ENCODE results near the gene MGST3.
A peak's percentile ranks its signal among the peaks of the same experiment; 100 is the strongest.
"Not testable (repeated sequence)": the region's sequence is repeated elsewhere in the genome, so short reads cannot be mapped to it uniquely, and the experiment has no call there.

Gene MGST3

GRCh38 chr1:165659581-165659895 lies 28.5 kb downstream of the MGST3 start:
- DNase-seq: no peak

GRCh38 chr1:165661703-165662102 lies 30.7 kb downstream of the MGST3 start:
- DNase-seq: no peak

GRCh38 chr1:165662186-165662585 lies 31.2 kb downstream of the MGST3 start:
- DNase-seq: no peak

DNA sequence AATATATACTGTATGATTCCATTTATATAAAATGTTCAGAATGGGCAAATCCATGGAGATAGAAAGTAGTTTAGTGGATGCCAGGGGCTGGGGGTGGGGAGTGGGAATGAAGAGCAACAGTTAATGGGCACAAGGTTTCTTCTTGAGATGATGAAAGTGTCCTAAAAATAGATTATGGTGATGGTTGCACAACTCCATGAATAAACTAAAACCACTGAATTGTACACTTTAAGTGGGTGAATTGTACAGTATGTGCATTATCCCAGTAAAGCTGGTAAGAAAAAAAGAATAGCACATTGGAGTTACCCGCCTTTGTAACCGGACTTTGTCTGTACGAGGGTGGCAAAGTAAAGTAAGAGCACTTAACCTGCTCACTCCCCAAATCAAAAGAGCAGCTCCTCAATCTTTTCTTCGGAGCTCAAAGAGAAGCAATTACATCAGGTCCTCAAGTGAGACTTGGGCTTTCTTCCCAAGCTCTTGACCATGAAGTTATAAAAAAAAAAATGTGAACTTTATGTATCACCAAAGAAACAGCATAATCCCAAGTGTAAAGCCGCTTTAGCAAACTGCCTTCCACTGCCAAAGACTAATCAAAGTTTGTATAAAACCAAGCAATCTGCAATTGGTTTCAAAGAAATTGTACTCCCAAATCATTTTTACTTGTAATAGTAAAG lies 35.3 kb downstream of the MGST3 start:
- no peak for DNase-seq

DNA sequence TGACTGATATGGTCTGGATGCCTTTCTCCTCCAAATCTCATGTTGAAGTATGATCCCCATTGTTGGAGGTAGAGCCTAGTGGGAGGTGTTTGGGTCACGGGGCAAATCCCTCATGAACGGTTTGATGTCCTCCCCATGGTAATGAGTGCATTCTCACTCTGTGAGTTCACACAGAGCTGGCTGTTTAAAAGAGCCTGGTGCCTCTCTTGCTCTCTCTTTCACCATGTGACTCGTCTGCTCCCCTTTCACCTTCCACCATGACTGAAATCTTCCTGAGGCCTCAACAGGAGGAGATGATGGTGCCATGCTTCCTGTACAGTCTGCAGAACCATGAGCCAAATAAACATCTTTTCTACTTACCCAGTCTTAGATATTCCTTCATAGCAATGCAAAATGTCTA lies 37.1 kb downstream of the MGST3 start:
- DNase-seq: no peak

GRCh38 chr1:165671526-165671925 lies 40.5 kb downstream of the MGST3 start:
- no peak for DNase-seq

DNA sequence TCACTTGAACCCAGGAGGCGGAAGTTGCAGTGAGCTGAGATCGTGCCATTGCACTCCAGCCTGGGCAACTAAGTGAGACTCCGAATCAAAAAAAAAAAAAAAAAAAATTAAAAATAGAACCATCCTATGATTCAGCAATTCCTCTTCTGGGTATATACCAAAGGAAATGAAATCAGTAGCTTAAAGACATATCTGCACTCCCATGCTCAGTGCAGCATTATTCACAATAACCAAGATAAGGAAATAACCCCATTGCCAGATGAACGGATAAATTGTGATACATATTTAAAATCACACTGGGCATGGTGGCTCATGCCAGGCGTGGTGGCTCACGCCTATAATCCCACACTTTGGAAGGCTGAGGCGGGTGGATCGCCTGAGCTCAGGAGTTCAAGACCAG lies 43.6 kb downstream of the MGST3 start:
- no peak for DNase-seq

GRCh38 chr1:165675794-165676193 lies 44.8 kb downstream of the MGST3 start:
- no peak for DNase-seq

DNA sequence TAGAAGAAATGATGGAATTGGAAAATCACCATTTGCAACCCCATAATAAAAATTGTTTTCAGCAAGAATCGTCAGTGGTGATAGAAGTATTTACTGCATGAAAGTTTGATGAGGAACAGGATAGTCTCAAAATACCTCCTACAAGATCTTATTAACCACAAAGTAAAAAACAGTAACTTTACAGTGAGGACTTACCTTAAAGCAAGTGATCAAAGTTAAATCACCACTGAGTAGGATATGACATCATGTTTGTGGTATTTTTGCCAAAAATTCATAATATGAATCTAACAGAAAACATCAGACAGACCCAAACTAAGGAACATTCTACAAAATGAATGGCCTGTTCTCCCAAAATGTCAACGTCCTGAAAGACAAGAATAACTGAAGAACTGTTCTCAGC lies 47.5 kb downstream of the MGST3 start:
- DNase-seq: no peak

- no peak for DNase-seq
Measured at GRCh38 chr1:165679282-165680036, 48.4 kb downstream of the MGST3 start.

DNA sequence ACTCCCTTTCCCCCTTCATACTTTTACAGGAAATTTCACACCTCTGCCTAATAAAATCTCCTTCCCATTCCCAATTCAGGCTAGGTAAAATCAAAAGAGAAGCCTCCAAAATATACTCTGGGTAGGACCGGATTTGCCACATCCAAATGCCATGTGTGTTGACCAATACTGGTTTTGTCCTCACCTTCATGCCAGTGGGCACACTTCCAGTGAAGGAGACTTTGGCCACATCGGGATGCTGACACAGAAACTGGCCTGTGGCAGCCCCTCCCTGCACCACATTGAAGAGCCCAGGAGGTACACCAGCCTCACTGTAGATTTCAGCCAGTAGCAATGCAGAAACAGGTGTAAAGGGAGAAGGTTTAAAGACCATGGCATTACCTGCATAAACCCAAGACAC lies 49.3 kb downstream of the MGST3 start:
- no peak for DNase-seq

DNA sequence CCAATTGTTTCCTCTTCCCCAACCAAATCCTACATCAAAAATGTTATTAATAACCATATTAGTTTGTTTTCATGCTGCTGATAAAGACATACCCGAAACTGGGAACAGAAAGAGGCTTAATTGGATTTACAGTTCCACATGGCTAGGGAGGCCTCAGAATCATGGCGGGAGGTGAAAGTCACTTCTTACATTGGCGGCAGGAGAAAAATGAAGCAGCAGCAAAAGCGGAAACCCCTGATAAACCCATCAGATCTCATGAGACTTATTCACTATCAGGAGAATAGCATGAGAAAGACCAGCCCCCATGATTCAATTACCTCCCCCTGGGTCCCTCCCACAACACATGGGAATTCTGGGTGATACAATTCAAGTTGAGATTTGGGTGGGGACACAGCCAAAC lies 49.7 kb downstream of the MGST3 start:
- DNase-seq: not testable (repeated sequence)

GRCh38 chr1:165683848-165684485 lies 52.9 kb downstream of the MGST3 start:
- DNase-seq: no peak

DNA sequence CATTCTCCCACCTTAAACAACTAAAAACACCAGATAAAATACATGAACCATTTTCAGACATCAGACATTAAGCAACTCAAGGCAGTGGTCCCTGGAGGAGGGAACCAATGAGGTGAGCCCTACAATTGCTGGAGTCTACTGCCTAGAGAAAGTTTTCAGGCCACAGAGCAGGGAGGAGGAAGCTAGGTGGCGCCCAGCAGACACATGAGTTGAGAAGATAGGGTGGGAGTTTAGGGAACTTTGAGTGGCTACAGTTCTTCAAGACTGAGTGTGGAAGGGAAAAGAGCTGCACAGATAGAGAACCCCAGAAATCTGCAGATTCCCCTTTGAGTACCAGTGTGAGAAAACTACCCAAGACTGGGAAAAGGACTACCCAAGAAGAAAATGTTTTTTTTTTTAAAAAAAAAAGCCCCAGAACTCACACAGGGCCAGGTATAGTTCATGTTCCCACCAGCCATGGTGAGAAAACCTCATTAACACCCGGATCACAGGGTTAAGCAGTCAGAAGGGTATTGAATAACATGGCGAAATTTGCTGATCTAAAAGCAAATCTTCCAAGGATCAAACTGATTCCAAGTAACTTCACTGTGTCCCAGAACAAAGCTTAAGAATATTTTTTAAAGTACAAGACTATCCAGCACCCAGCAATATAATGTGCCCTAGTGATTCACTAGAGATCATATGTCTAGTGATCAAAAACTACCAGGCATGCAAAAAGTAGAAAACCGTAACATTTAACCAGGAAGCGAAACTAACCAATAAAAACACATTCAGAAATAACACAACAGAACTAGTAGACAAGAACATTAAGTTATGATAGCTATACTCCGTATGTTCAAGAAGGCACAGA lies 55.3 kb downstream of the MGST3 start:
- DNase-seq: no peak

DNA sequence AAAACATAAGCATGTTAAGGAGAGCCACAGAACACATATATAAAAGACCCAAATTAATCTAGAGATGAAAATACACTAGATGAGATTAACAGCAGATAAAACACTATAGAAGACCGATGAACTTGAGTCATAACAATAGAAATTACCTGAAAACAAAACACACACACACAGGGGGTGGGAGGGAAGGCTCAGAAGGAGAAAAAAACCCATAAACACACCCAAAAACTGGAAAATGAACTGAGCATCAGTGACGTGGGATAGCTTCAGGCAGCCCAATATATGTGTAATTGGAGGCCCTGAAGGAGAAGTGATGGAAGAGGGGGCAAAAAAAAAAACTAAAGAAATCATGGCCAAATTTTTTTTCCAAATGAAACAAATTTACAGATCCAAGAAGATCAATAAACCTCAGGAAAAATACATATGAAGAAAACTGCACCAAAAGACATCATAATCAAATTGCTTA lies 56.0 kb downstream of the MGST3 start:
- DNase-seq: no peak

DNA sequence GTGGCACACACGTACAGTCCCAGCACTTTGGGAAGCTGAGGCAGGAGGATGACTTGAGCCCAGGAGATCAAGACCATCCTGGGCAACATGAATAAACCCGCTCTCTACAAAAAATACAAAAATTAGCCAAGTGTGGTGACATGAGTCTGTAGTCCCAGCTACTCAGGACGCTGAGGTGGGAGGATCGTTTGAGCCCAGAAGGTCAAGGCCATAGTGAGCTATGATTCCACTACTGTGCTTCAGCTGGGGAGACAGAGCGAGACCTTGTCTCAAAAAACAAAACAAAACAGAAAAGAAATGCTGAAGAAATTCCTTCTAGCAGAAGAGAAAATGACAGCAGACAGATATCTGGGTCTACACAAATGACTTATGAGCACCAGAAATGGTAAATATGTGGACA lies 57.0 kb downstream of the MGST3 start:
- no peak for DNase-seq

DNA sequence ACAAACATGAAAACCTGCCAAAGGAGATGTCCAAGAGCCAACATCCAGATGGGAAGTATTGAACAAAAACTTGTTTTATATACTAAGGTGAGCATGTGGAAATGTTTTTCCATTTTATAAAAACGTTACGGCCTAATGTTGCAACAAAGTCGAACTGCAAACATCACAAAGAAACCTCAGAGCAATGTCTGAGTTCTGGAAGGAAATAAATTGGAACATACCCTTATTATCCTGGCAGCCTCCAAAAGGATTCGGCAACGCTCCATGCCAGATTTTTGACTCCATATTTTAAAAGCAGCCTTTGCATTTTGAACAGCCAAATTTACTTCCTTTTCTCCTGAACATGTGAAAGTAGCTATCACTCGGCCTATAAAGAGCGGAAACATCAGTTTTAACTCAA lies 64.0 kb downstream of the MGST3 start:
- DNase-seq: no peak

DNA sequence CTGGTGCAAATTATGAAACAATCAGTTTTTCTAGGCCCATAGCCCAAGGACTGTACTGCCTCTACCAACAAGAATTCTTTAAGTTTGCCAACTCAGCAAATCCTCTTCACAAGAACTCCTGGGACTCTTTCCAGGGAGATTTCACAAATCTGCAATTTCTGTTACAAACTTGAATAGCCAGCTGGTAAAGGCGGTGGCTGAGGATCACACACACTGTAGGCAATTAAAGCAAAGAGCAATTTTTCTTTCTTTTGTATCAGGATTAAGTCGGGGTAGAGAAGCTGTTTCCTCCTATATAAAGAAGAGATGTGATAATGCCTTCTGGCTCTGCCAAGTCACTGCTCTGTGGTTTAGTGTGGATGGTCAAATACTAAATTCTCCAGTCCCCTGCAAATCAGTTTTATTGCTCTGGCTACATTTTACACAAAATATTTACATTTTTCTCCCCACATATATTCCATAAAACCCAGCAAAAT lies 65.6 kb downstream of the MGST3 start:
- DNase-seq: no peak

- DNase-seq: no peak
Measured at GRCh38 chr1:165697491-165697880, 66.5 kb downstream of the MGST3 start.

DNA sequence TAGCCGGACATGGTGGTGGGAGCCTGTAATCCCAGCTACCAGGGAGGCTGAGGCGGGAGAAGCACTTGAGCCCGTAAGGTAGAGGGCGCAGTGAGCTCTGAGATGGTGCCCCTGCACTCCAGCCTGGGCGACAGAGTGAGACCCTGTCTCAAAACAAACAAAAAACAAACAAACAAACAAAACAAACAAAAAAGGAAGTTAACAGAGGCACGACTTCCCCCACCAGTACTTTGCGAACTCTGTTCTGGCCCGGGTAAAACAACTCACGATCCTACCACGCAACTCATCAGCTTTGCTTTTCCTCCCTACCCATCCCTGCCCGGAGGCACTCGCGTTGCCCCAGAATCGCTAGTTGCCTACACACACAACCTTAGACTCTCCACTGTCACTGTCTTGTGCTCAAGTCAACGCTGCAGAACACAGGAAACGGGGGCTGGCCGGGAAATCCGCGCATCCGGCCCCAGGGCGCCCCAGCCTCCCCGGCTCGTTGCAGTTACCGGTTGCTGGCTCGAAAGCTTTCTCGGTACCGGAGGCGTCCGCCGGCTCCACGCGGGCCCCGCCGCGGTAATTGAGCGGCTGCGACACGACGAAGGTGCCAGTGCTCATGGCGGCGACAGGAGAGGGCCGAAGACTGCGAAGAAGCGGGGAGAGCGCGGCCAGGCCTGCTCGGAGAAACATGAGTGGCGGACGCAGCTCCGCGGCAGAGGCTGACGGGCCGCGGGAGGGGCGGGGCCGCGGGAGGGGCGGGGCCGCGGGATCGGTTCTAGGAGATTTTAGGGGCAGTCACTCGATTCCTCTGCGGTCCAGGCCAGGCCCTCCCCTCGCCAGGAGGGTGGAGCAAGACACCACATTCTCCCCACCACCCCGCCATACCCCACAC lies 67.1 kb downstream of the MGST3 start, which contains the start of gene ALDH9A1:
ALDH9A1 (minus strand) TSS at position 682 of the 880 bp plus-strand sequence; CDS start at position 678, 4 bp downstream.
- peak; percentile 78 for DNase-seq

- DNase-seq: no peak
Measured at GRCh38 chr1:165698761-165699052, 67.7 kb downstream of the MGST3 start.

GRCh38 chr1:165699577-165699976 lies 68.5 kb downstream of the MGST3 start:
- no peak for DNase-seq

All from activated gamma-delta T cell treated with Interleukin-2 at 50 U/mL for 16 hours (primary cell).